Activated T-cell treated with anti-CD3 and anti-CD28 coated beads for 4 hours (primary cell): ENCODE results near the gene STK16.
"Not testable (repeated sequence)": the region's sequence is repeated elsewhere in the genome, so short reads cannot be mapped to it uniquely, and the experiment has no call there.

Source experiments
- DNase-seq: peaks from one replicate; pipeline ENCODE4 v3.0.0-alpha.2; 2020

STK16 gene

DNA sequence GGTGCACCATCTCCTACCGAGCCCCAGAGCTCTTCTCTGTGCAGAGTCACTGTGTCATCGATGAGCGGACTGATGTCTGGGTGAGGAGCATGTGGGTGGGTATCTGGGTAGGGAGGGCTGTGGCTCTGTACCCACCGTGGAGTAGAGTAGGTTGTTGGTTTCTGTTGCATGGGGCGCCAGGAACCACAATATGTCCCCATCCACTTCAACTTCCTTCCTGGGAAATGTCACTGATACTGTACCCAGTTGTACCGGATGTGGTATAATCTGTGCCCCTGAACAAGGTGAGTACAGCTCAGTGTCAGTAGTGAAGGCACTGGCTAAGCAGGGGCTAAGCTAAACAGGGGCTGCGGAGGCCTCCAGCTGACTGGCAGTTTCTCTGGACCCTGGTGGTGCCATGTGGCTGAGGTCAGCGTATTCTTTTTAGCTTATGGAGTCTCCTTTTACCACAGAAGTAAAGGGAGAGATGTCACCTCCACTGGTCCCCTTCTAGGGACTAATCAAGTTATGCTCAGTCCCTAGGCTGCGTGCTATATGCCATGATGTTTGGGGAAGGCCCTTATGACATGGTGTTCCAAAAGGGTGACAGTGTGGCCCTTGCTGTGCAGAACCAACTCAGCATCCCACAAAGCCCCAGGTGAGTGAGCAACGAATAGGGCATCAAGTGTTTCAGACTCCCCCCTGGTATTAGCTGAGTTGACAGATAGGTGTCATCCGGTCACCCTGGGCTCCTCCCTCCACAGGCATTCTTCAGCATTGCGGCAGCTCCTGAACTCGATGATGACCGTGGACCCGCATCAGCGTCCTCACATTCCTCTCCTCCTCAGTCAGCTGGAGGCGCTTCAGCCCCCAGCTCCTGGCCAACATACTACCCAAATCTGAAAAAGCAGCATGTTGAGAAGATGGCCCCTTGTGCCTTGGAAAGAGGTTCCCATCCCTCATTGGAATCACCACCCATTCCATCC, 2.7 kb downstream of the STK16 start:
- DNase-seq = peak; percentile 54

DNA sequence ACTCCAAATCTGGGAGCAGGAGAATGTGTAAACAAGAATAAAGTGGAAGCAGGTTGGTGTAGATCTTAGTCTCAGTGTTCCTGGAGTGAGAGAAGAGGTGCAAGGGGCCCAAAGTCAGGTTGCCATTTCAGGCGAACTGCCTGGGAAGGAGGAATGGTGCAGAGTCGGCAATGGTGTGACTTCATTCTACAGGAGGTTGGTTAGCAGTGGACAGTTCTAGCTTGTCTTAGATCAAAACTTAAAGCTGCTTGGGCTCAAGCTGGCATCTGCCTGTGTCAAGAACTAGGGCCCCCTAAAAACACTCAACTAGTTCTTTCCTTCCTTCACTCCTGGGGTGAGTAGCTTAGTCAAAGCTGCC, 3.5 kb downstream of the STK16 start:
- DNase-seq = no peak

DNA sequence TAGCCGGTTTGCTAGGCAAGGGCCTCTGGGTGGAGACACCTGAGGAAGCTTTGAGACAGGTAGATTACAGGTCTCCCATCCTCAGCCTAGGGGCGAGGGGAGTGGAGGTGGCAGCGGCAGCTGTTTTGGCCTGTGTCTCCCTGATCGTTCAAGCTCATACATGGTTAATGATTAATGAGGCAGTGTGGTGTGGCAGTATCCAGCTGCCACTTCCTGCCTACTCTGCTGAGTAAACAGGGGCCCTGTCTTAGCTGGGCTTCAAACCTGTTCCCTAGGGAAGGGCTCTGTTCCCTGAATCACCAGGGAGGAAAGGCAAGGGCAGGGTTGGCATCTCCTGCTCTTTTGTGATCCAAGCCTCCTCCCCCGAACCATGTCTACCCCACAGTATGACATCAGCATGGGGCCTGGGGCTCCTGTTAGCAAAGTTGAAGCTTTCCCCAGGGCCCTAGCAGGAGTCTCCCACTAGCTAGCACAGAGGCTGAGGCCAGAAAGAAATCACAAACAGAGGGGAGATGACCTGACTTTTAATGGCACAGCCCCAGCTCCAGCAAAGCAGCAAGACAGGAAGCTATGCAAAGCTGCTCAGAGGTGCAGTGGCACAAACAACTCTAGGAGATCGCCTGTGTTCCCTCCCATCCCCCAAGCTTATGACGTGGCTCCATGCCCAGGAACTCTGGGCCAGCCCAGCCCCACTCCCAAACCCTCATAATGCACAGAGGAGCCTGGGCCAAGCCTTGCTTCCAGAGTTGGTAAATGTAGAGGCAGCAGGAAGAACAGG, 4.1 kb downstream of the STK16 start:
- no peak for DNase-seq

DNA sequence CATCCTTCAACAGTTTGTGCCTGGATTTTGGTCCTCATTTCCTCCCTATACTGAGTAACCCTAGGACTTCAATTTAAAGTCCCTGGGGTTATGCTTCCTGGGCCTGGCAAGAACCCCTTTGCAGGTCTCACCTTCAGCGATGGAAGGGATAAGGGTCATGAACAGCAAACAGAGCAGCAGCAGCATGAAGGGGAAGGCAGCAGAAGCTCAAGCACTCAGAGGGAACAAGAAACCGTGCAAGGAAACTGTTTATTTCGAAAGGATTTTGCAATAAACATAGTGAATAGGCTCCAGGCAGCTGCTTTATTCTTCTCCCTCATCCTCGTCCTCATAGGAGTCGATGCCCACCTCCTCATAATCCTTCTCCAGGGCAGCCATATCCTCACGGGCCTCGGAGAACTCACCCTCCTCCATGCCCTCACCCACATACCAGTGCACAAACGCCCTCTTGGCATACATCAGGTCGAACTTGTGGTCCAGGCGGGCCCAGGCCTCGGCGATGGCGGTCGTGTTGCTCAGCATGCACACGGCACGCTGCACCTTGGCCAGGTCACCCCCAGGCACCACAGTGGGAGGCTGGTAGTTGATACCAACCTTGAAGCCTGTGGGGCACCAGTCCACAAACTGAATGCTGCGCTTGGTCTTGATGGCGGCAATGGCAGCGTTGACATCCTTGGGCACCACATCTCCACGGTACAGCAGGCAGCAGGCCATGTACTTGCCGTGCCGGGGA, 4.9 kb downstream of the STK16 start:
- DNase-seq = no peak

DNA sequence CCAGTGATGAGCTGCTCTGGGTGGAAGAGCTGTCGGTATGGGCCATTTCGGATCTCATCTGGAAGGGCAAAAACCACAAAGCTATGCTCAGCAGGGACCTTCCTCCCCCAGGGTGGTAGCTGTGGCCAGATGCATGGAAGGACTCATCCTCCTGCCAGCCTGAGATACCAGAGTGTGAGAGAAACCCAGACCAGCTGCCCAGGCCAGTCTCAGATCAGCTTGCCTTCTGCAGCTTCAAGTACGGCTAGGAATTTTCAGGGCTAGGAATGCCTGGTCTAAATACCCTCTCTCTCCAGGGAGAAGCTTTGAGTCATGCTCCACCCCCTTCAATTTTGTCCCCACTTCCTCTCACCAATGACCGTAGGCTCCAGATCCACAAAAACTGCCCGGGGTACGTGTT, 6.4 kb downstream of the STK16 start:
- DNase-seq = no peak

DNA sequence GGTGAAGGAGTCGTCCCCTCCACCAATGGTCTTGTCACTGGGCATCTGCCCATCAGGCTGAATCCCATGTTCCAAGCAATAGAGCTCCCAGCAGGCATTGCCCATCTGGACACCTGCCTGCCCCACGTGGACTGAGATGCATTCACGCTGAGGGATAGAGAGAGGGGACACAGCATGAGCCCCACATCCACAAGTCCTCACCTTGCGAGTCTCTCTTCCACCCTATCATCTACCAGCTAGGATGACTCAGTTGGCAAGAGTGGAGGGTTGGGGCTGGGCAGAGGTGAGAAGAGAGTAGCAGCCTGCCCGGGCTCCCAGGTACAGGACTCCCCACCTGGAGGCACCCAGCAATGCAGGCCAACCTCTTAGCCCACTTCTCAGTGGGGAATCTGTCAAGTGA, 6.8 kb downstream of the STK16 start:
- peak; percentile 18 for DNase-seq

DNA sequence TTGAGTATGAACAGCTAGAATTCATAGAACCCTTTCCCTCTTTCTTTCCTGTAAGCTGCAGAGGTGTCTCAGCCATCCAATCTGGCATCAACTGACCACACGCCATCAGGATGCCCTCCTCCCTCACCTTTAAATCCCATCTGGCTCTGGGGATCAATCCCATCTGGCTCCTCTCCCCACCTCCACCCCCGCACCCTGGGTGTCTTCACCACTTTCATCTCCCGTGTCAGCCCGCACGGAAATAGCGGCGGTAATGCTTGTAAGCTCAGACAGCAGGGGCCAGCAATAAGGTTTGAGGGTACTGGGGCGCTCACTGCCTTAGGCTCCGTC, 7.3 kb downstream of the STK16 start:
- DNase-seq = peak; percentile 31

DNA sequence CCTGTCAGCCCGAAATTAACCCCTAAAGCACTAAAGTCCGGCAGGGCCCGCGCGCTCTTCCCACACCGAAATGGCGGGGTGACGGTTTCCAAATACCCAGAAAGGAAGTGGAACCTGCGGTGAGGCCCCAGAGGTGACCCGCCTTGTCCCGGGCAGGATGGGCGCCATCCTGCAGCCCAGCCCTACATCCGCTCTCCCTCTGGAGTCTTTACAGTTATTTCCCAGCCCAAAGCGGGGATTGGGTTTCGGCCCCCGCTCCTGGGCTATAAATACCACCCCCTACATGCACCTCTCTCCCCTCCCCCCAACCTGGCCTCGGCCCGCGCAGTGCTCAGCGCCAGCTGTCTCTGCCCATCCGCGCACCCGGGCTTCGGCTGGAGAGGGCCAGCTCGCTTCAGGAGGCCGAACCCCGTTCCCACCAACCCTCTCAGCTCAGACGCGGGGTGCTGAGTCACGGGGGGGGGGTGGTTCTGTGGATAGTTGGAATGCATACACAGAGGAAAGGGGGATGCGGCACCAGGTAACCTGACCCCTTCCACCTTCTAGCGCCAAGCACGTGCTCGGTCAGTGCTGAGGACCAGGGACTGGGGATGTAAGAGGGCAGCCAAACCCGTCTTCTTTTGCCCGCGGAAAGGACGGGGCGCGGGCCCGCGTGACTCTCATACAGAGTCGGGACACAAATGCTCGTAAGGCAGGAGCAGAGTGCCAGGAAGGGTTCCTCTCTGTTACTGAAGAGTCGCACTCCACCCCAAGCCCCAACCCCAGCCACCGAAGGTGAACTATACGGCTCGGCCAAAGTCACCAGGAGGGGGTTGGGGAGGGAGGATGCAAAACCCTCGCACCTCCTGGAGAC, 7.8 kb downstream of the STK16 start, which contains the start of gene TUBA4B:
Gene TUBA4B (plus strand): TSS at position 344 of the 853 bp plus-strand sequence. CDS start 165 bp downstream, at position 509.
- peak; percentile 27 for DNase-seq

DNA sequence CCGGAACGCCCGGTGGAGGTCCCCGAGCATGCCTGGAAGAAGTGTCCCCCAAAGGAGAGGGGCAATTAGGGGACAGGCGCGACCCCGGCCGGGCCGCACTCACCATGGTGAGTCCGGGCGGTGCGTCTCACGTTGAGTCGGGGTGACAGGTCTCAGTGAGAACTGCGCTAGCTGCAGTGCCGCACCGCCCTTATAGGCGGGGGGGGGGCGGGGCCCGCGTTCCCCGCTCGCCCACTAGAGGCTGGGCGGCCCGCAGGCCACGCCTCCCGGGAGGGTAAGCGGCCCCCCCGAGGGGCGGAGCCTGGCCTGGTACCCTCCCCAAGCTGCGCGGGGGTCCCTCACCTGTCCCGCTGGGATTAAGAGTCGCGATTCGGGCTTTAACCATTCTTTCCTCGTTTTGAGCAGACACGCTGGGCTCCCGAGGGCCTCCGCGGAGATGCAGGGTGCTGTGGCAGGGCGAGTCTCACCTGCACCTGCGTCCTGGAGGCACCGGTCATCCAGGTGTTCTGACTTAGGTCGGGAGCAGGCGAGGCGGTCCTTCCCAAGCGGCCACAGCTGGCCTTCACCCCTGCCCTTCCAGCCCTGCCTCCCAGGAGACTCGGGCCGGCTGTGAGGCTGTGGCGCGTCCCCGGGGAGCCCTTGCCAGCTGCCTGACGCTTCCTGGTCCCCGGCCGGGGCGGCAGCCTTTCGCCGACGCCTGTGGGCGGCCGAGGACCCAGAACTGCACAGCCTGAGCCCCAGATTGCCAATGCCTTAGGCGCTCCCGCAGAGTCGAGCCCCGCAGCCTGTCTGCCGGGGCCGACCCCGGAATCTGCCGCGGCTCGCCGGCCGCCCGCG, 8.7 kb downstream of the STK16 start, which contains the start of gene TUBA4A:
Gene TUBA4A (minus strand): TSS at position 166 of the 837 bp plus-strand sequence. CDS start 60 bp downstream, at position 106.
- DNase-seq = peak; percentile 90

DNA sequence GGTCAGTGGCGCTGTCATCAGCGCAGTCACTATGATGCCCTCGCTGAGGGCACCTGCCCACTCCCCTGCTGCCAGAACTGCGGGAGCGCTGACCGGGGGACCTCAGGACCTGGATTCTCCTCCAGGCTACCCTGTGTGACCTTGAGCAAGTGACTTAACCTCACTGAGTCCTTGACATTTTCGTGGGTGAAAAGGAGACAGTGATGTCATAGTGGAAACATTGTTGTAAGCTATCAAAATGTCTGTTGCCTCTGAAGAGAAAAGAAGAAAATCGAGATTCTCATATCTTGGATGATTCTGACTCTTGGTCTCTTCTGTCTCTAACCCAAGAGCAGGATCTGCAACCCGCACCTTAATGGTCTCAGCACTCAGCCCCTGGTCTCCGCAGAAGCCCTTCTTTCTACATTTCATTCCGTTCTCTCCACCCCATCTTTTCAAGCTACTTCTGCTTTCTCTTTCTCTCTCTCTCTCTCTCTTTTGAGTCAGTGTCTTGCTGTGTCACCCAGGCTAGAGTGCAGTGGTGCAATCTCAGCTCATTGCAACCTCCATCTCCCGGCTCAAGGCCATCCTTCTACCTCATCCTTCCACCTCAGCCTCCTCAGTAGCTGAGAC, 9.4 kb downstream of the STK16 start:
- peak; percentile 19 for DNase-seq

DNA sequence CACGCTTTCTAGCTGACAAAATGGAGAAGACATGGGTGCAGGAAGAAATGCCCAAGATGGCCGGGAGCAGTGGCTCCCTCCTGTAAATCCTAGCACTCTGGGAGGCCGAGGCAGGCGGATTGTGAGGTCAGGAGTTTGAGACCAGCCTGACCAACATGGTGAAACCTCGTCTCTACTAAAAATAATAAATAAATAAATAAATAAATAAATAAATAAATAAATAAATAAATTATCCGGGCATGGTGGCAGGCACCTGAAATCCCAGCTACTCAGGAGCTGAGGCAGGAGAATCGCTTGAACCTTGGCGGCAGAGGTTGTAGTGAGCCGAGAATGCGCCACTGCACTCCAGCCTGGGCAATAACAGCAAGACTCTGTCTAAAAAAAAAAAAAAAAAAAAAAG, 13.7 kb downstream of the STK16 start:
- not testable (repeated sequence) for DNase-seq

DNA sequence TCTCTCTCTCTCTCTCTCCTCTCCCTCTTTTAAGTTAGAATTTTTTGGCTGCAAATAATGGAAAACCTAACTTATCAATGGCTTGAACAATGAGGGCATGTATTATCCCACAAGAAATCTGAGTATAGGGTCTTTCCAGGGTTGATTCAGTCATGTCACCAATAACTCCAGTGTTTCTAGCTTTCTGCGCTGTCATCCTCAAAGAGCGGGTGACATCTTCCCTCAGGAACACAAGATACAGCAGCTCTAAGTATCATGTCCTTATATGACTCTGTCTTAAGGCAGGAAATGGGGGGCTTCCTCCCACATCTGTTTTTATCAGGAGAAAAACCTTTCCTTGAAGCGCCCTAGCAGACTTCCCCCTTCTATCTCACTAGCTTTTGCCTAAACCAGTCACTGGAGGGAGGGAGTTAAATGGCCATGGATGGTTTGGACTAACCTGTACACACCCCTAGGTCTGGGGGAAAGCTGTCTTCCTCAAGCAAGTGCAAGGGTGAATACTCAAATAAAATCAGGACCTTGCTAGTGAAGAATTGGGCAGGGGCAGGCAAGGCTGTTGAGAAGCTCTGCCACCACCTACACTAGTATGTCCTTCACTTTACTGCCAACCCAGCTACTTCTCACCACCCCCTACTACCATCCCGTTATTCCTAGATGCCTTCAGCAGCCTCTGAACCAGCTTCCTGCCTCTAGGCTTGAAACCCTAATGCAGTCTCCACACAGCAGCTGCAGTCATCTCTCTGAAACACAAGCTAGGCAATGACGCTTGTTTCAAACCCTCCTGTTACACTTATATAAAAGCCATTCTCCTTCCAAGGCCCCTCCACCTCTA, 16.0 kb downstream of the STK16 start:
- no peak for DNase-seq

DNA sequence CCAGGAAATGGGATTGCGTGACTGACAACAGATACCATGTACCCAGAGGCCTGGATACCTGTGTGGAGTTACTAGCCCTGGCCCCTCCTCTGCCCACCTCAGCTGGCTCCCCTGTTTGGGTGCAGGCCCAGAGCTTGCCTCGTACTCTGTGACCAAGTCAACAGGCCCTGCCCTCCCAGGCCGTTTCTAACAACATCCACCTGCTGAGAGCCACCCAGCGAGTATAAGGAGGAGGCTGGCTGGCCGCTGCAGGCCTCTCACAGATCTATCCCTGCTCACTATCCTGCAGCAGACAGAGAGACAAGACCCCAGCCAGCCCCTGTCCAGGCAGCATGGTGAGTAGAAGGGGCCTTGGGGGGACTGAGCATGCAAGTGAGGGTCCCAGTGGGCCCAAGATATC, 21.0 kb downstream of the STK16 start:
- no peak for DNase-seq

DNA sequence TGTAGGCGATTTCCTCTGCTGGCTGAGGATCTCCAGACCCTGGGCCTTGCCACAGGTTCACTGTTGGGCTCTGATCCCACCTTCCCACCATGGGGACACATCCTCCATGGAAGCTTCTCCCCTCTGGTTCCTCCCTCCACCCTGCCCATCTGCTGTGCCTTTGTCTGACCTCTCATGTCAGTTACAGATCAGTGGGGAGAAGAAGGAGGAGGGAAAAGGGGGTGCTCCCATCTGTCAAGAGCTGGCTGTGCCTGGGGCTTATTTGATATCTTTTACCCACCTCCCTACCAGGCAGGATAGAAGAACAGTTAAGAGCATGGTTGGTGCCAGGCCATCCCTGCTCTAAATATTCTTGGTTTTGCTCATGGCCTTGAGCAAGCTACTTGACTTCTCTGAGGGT, 21.6 kb downstream of the STK16 start:
- no peak for DNase-seq

DNA sequence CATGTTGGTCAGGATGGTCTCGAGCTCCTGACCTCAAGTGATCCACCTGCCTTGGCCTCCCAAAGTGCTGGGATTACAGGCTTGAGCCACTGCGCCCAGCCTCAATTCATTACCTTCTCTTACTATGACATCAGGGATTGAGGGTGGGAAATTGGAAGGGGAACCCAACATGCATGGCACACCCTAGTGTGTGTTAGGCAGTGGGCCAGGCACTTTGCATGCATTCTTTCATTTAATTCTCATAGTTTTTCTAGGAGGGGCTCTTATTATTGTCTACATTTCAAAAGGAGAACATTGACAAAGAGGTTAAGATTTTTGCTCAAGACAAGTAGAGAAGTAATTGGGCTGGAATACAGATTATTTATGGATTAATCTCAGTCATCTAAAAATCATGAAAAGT, 23.0 kb downstream of the STK16 start:
- no peak for DNase-seq

DNA sequence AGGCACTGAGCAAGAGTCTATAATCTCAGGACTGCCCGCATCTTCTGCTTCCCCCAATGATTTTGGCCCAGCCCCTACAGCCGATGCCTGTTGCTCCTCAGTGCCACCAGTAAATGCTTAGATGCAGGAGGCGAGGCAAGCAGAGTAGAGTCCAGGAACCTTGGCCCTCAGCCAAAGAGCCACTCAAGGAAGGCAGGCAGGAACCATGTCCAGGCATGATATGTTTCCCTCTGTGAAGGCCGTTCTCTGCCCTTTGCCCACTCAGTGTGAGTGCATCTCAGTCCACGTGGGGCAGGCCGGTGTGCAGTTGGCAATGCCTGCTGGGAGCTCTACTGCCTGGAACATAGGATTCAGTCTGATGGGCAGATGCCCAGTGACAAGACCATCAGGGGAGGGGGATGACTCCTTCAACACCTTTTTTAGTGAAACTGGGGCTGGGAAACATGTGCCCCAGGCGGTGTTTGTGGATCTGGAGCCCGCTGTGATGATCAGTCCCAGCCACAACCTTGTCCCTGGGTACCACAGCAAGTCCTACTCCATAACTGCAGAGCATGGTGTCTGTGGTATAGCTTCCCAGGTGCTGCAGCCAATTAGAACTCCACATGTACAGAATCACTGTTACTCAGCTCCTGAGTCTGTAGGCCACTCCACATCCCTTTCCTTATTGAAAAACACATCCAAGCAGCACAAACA, 24.2 kb downstream of the STK16 start:
- DNase-seq = no peak

DNA sequence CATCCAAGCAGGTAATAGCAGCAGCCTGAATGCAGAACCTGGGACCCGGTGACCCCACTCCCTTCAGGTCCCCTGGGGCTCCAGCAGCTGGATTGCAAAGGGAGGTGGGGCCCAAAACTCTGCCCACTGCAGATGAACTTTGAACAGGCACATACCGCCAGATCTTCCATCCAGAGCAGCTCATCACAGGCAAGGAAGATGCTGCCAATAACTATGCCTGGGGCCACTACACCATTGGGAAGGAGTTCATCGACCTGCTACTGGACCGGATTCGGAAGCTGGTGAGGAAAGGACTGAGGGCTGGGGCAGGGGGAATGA, 24.7 kb downstream of the STK16 start:
- no peak for DNase-seq

DNA sequence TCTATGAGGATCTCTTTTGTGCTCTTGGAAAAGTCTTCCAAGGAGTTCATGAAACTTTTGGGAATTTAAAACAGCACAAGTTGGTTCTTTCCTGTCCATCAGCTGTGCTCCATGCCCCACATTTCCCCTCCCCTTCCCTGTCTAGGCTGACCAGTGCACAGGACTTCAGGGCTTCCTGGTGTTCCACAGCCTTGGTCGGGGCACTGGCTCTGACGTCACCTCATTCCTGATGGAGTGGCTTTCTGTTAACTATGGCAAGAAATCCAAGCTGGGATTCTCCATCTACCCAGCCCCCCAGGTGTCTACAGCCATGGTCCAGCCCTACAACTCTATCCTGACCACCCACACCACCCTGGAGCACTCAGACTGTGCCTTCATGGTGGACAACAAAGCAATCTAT, 25.7 kb downstream of the STK16 start:
- no peak for DNase-seq

DNA sequence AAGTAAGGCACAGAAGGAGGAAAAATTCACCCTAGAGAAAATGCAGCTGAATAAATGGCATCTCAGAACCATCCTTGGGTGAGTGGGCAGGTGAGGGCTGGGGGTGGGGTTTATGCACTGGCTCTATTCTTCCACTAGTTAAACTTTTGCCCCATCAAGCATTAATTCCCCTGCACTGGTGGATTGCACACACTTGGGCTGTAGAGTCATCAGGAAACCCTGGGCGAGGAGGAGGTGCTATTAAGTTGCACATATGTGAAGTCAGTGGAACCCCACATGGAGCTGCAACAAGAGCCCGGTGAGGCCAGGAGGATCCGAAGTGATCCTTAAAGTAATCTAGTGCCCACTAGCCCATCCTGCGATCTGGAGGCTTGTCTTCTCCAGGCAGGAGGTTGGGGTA, 27.1 kb downstream of the STK16 start:
- no peak for DNase-seq

DNA sequence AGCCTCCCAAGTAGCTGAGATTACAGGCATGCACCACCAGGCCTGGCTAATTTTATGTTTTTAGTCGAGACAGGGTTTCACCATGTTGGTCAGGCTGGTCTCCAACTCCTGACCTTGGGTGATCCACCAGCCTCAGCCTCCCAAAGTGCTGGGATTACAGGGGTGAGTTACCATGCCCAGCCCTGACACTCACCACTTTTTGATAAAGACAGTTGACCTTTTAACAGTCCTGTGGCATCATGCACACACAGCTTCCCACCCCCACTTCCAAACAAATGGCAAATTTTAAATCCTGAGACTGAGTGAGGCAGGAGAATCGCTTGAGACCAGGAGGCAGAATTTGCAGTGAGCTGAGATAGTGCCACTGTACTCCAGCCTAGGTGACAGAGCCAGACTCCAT, 27.7 kb downstream of the STK16 start:
- DNase-seq = no peak
